Activated CD4-positive, alpha-beta T cell treated with anti-CD3 and anti-CD28 coated beads, Interleukin-2, amount 50 U/mL, for 16 hours (primary cell): ENCODE results near the gene ZNF708.
"Not testable (repeated sequence)": the region's sequence is repeated elsewhere in the genome, so short reads cannot be mapped to it uniquely, and the experiment has no call there.

Experiments used
- DNase-seq: peaks from one replicate; pipeline ENCODE4 v3.0.0-alpha.2; 2020

The ZNF708 gene

GRCh38 chr19:21328885-21329605 is at the start of gene ZNF708:
Gene ZNF708, minus strand, starts transcription at chr19:21329410. Its CDS starts 198 bp downstream, at chr19:21329212.
- DNase-seq = peak; percentile 94

- DNase-seq = no peak
Observed at GRCh38 chr19:21362291-21362690, 33.1 kb upstream of the ZNF708 start.

- DNase-seq = peak; percentile 93
Observed at GRCh38 chr19:21358768-21359451, 29.7 kb upstream of the ZNF708 start, which contains the start of gene ZNF738. Gene ZNF738, plus strand, starts transcription at chr19:21359000. Its CDS starts 141 bp downstream, at chr19:21359141.

DNA sequence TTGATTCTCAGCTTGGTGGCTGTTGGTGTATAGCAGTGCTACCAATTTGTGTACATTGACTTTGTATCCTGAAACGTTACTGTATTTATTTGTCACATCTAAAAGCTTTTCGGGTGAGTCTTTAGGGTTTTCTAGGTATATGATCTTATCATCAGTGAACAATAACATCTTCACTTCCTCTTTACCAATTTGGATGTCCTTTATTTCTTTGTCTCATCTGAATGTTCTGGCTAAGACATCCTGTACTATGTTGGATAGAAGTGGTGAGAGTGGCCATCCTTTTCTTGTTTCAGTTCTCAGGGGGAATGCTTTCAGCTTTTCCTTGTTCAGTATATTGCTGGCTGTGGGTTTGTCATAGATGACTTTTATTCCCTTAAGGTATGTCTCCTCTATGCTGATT is 23.6 kb upstream of the ZNF708 start:
- no peak for DNase-seq

GRCh38 chr19:21344841-21345240 is 15.6 kb upstream of the ZNF708 start:
- DNase-seq = not testable (repeated sequence)

- DNase-seq = no peak
Observed at GRCh38 chr19:21335721-21336120, 6.5 kb upstream of the ZNF708 start.

GRCh38 chr19:21328406-21328805 is 804 bp downstream of the ZNF708 start:
- DNase-seq = no peak

GRCh38 chr19:21326169-21326568 is 3.0 kb downstream of the ZNF708 start:
- DNase-seq = no peak

GRCh38 chr19:21323000-21323399 is 6.2 kb downstream of the ZNF708 start:
- no peak for DNase-seq

DNA sequence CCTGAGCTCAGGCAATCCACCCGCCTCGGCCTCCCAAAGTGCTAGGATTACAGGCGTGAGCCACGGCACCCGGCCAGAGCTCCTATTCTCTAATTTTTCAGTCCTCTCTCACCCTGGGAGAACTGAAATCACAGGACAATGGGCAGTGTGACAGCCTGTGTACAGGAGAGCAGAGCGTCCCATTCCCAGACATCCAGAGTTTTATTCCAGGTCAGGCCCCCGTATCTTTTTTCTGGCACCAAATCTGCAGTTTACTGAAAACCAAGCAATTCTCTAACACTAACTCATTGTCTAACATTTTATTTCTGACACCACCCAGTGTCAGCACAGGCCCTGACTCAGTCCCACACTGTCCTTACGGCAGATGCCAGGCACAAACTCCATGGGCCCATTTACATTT is 6.7 kb downstream of the ZNF708 start:
- no peak for DNase-seq

DNA sequence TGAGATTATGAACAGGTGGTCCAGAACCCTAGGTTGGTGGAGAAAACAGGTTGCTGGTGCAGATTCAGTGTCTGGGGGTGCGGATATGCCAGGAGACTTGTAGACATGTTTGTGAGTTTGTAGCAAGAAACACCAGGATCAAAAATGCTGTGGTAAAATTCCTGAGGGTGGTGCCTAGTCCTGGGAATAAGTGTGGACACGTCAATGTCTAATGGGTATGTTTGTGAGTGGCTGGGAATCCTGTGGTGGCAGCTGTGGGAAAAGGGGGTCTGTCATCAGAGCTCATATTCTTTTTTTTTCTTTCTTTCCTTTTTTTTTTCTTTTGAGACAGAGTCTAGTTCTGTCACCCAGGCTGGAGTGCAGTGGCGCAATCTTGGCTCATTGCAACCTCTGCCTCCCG is 7.2 kb downstream of the ZNF708 start:
- no peak for DNase-seq

- no peak for DNase-seq
Observed at GRCh38 chr19:21321134-21321533, 8.1 kb downstream of the ZNF708 start.

- DNase-seq = no peak
Observed at GRCh38 chr19:21317821-21318220, 11.4 kb downstream of the ZNF708 start.

DNA sequence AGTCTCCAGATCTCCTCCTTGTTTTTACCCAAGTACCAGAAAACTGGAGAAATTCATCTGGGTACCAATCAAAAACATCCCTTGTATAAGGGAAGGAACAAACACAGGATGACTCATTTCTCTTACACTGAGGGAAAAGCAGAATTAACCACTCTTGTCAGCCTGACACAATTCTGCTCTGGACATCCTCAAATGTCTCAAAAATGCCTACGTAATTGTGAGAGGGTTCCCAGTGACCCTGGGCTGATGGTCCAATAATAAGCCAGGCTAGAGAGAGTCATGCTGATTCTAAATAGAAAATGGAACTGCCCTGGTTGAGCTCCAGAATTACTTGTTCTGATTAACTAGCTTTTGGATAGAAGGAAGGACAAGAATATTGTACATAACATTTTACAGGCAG is 14.5 kb downstream of the ZNF708 start:
- DNase-seq = no peak

GRCh38 chr19:21312807-21313206 is 16.4 kb downstream of the ZNF708 start:
- not testable (repeated sequence) for DNase-seq

GRCh38 chr19:21308773-21309172 is 20.4 kb downstream of the ZNF708 start:
- no peak for DNase-seq

DNA sequence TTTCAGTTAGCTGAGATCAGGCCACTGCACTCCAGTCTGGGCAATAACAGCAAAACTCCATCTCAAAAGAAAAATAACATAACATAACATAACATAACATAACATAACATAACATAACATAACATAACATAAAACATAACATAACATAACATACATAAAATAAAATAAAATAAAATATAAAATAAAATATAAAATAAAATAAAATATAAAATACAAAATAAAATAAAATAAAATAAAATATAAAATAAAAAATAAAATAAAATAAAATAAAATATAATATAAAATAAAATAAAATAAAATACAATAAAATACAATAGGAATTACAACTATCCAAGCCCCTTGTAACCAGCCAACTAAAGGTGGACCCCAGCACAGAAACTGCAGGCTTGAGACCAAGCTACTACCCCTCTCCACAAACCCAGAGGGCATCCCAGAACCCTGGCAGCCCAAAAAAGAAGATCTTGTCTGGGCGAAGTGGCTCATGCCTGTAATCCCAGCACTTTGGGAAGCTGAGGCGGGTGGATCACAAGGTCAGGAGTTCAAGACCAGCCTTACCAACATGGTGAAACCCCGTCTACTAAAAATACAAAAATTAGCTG is 22.2 kb downstream of the ZNF708 start:
- DNase-seq = not testable (repeated sequence)

DNA sequence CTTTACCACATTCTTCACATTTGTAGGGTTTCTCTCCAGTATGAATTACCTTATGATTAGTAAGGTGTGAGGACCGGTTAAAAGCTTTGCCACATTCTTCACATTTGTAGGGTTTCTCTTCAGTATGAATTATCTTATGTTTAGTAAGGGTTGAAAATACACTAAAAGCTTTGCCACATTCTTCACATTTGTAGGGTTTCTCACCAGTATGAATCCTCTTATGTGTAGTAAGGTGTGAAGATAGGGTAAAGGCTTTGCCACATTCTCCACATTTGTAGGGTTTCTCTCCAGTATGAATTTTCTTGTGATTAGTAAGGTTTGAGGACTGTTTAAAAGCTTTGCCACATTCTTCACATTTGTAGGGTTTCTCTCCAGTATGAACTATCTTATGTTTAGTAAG is 35.4 kb downstream of the ZNF708 start:
- DNase-seq = not testable (repeated sequence)

DNA sequence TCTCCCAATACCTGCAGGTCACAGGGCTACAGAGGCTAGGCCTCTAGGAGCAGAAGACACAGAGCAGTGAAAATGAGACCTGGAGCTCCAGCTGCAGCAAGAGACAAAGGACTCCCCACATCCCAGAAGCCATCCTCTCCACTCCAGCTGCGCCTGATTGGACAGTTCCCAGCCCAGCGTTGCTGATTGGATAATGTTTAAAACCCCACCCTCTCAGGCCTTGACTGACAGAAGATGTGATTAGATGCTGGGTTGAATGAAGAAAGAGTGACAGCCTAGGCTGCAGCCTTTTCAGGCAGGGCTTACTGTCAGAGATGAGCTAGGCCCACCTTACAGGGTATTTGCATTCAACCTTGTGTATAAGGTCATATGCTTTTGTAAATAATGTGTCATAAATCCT is 59.4 kb downstream of the ZNF708 start:
- no peak for DNase-seq

DNA sequence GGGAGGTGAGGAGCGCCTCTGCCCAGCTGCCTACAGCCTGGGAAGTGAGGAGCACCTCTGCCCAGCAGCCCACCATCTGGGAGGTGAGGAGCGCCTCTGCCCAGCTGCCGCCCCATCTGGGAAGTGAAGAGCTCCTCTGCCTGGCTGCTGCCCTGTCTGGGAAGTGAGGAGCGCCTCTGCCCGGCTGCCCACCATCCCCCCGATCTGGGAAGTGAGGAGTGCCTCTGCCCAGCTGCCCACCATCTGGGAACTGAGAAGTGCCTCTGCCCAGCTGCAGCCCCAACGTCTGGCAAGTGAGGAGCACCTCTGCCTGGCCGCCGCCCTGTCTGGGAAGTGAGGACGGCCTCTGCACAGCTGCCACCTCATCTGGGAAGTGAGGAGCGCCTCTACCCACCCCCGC is 64.3 kb downstream of the ZNF708 start:
- DNase-seq = no peak

GRCh38 chr19:21264416-21264815 is 64.8 kb downstream of the ZNF708 start:
- DNase-seq = no peak

GRCh38 chr19:21260848-21261381 is 68.3 kb downstream of the ZNF708 start:
- not testable (repeated sequence) for DNase-seq

DNA sequence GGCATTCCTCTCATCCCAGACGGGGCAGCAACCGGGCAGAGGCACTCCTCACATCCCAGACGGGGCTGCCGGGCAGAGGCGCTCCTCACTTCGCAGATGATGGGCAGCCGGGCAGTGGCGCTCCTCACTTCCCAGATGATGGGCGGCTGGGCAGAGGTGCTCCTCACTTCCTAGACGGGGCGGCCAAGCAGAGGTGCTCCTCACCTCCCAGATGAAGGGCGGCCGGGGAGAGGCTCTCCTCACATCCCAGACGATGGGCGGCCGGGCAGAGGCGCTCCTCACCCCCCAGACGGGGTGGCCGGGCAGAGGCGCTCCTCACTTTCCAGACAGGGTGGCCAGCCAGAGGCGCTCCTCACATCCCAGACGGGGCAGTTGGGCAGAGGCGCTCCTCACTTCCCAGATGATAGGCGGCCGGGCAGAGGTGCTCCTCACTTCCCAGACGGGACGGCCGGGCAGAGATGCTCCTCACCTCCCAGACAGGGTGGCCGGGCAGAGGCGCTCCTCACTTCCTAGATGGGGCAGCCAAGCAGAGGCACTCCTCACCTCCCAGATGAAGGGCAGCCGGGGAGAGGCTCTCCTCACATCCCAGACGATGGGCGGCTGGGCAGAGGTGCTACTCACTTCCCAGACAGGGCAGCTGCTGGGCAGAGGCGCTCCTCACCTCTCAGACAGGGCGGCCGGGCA is 68.9 kb downstream of the ZNF708 start:
- DNase-seq = no peak
